Epidermal melanocyte (primary cell): Measurements from ENCODE around the gene PDE5A.
"Not testable (repeated sequence)": the region's sequence is repeated elsewhere in the genome, so short reads cannot be mapped to it uniquely, and the experiment has no call there.

Experiments
- DNase-seq: peaks from one replicate; pipeline ENCODE4 v3.0.0; 2011; ENCODE audit warnings: low spot score; ENCODE audit not compliant: insufficient read length

PDE5A gene

GRCh38 chr4:119628281-119629141, at the start of gene PDE5A:
TSS of gene PDE5A (minus strand) at chr4:119628804. CDS start at chr4:119628671, 133 bp downstream.
- DNase-seq, result peak; percentile 69

- no peak for DNase-seq
Observed at GRCh38 chr4:119676101-119676500, 47.5 kb upstream of the PDE5A start.

DNA sequence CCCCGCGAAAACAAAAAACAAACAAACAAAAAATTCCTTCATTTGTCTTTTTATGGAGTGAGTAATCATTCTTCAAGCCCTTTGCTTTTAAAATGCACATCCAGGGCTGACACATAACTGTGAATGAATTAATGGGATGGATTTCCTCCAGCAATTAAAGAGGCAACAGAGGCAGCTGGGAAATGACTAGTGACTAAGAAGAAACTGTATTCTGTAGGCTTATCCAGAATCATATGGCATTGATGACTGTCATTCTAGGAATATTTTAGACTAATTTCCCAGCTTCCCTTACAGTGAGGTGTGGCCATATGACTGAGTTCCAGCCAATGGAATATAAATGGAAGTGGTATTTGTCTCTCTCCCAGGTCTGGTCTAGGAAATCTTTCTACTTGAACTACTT, 46.8 kb upstream of the PDE5A start:
- no peak for DNase-seq

DNA sequence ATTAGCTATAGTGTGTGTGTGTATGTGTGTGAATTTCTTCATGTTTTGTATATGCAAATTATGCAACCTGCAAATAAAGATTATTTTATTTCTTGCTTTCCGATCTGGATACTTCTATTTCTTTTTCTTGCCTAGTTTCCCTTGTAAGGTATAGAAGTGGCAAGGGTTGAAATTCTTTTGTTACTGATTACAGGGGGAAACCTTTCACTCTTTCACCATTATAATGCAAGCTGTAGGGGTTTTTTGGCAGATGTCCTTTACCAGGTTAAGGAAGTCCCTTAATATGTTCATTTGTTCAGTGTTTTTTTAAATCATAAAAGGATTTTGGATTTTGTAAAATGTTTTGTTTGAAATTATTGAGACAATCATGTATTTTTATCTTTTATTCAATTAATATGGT, 44.3 kb upstream of the PDE5A start:
- no peak for DNase-seq

DNA sequence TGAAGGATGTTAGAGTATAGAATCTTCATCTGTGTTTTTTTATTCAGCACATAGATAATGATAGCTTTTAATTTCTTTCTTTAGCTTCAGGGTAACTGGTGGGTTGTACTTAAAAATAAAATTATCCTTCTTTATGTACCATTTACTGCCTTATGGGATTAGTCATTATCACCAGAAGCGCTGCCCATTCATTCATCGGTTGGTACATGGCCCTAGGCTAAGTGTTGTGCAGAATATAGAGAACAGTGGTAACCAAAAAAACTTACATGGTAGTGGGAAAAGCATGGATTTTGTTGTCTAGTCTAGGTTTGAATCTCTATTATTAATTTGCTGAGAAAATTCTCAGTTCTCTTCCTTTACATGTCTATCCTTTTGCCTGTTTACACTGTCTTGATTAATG, 43.5 kb upstream of the PDE5A start:
- DNase-seq, result no peak

GRCh38 chr4:119671205-119671604, 42.6 kb upstream of the PDE5A start:
- DNase-seq, result no peak

DNA sequence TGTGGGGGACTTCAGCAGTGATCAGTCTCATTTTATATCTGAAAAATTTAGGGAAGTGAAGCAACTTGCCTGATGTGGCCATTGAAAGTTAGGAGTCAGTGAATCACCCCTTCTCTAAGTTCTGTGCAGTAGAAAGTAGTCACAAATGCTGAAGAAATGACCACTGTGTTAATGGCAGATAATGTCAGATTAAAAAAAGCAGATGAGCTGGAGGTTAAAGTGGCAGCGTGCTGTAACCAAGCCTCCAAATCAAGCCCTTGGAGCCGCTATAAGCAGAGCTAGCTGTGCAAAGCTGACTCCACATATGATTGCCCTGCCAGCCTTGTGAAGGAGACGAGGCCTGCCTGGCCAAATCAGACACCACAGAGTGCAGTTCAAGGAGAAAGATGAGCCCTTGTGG, 39.2 kb upstream of the PDE5A start:
- DNase-seq, result no peak

DNA sequence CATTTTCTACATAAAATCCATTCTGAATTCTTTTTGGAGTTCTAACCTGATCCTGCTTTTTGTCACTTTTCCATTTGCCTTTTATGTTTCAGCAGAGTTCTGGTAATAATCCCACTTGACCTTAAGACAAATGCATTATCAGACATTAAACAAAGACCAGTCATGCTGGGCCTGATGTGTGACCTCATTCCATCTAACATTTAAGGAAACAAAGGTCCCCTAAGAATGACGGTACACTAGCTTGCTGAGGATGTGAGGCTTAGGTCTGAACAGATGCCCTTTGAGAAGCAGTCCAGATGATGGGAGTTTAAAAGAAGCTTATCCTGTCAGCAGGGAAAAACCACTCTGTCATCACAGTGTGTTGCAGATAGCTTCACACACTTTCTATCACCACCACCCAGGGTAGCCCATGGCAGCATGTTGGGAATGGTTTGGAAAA, 38.1 kb upstream of the PDE5A start:
- no peak for DNase-seq

DNA sequence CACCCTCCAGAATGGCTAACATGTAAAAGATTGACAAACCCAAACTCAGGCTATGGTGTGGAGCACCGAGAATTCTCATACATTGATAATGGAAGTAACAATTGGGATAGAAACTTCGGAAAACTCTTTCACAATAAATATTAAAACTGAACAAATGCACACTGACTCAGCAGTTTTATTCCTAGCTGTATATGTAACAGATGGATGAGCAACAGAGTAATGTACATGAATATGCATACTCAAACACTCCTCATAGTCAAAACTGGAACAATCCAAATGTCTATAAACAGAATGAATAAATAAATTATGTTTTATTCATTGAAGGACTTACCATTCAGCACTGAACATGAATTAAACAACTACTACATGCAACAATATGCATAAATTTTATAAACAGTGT, 37.1 kb upstream of the PDE5A start:
- DNase-seq, result no peak

DNA sequence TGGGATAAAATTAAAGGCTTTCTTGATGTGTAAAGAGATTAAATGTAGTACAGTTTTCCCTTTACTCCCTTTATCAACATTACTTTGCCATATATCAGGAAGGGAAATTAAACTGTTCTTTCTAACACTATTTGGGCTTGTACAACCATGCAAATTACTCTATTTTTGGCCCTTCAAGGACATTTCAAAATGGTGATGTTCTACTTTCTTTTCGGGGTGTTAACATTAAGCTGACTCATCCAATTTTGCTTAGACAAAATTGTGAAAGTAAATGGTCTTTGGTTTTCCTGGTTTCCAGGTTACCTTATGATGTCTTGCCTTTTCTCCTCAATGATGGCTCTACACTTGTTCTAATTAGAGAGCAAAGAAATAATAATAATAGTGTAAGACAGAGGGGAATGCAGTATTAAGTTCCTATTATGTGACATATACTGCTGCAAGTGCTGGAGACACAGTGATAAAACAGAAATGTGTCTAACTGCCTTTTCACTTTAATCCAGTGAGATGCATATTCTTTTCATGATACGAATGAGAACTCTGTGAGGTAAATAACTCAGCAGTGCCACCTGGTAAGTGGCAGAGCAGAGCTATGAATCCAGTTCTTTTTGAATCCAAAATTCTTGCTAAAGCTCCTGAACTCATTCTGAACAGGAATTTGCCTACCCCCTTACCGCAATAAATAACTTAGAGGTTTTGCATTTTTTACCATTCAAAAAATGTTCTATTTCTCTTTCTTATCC, 35.7 kb upstream of the PDE5A start:
- DNase-seq, result no peak

DNA sequence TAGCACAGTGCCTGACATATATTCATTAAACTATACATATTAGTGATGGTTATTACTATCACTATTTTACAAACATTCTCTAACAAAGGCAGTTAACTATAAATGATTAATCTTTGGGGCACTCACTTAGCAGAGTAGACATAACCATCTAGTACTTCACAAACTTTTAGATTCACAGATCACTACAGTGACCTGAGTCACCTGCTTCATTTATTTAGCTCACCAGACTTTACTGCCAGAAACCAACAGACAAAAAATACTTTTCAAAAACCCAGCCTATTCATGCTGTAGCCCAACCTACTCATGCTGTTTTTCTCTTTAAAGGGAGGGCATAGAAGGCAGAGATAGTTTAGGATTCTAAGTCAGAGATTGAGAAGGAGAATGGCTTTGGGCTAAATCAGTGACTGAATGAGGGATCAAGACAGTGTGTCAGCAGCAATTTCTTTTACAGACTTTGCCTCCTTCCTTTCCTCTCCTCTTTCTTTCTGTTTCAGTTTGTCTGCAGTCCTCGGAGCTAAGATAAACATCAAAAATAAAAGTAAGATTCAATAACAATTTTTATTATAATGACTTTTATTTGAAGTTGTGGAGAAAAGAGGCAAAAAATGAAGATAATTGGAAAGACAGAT, 34.7 kb upstream of the PDE5A start:
- DNase-seq, result no peak

GRCh38 chr4:119662612-119663011, 34.0 kb upstream of the PDE5A start:
- not testable (repeated sequence) for DNase-seq

GRCh38 chr4:119661231-119661630, 32.6 kb upstream of the PDE5A start:
- no peak for DNase-seq

GRCh38 chr4:119659576-119659975, 31.0 kb upstream of the PDE5A start:
- DNase-seq, result no peak

DNA sequence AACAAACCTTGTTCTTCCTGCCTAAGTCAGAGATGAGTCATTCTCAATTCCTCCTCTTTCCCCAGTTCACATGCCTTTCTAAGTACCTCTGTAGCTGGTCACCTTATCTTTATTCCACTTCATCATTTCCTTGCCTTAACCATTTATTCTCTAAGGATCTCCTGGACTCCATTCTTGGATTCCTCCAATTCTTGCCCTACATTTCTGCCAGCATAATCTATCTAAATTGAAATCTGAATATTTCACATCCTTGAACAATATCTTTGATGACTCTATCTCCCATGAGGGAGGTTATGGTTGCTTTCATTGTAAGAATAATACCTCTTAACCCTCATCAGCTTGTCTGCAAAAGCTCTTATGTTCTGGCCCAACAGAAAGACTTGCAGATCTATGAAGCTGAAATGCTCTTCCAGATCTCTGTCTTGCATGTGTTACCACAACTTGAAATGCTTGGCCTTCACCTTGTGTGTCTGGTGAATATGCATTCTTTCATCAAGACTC, 28.6 kb upstream of the PDE5A start:
- no peak for DNase-seq

GRCh38 chr4:119656342-119656741, 27.7 kb upstream of the PDE5A start:
- no peak for DNase-seq

GRCh38 chr4:119655111-119655837, 26.7 kb upstream of the PDE5A start:
- no peak for DNase-seq

DNA sequence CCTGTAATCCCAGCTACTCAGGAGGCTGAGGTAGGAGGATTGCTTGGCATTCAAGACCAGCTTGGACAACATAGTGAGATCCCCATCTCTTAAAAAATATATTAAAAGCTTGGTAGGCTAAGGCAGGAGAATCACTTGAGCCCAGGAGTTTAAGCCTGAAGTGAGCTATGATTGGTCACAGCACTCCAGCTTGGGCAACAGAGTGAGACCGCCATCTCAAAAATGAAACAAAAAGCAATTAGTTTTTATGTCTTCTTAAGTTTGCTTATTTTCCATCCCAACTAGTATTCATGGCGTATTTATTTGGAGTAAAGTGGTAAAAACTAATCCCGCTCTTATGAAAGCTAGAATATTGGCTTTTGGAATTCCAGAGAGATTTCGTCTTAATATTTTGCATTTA, 25.4 kb upstream of the PDE5A start:
- no peak for DNase-seq

GRCh38 chr4:119652998-119653397, 24.4 kb upstream of the PDE5A start:
- DNase-seq, result no peak

- DNase-seq, result no peak
Observed at GRCh38 chr4:119648398-119648797, 19.8 kb upstream of the PDE5A start.

- no peak for DNase-seq
Observed at GRCh38 chr4:119647558-119647957, 19.0 kb upstream of the PDE5A start.
